ENCODE measurements around the gene SLC1A7.

SLC1A7 gene

DNA sequence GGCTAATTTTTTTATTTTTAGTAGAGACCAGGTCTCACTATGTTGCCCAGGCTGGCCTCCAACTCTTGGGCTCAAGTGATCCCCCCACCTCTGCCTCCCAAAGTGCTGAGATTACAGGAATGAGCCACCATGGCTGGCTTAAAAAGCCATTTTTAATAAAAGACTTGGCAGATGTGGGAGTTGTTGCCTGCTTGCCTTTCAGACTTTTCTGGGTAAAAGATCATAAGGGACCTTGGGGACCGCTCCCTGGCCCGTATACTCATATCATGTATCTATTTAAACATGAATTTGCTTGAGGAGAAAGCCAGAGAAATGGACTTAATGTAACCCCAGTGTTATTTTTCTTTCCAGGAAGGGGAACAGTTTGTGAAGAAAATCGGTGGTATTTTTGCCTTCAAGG lies 103.9 kb downstream of the SLC1A7 start:
- no peaks in the 10 kb centered on the region for H3K79me2 ChIP-seq (ENCODE audit: insufficient read depth, low read length)
- H2AFZ ChIP-seq (ENCODE audit: low read length), result no peak overlapping the region
- no peaks in the 10 kb centered on the region for H4K20me1 ChIP-seq (ENCODE audit: insufficient read depth, low read length, poor library complexity, severe bottlenecking)
- no peak overlapping the region for H3K9ac ChIP-seq (ENCODE audit: low read depth, low read length, poor library complexity, severe bottlenecking)
- H3K27me3 ChIP-seq (ENCODE audit: insufficient read depth, low read length, poor library complexity, severe bottlenecking), result no peaks in the 10 kb centered on the region
- H3K4me3 ChIP-seq (ENCODE audit: low read length, poor library complexity, severe bottlenecking), result no peak overlapping the region
- H3K36me3 ChIP-seq (ENCODE audit: insufficient read depth, low read length), result peaks cover 31% of the 10 kb centered on the region
- no peak overlapping the region for H3K4me2 ChIP-seq (ENCODE audit: low read depth, low read length, poor library complexity, severe bottlenecking)
- no peaks in the 10 kb centered on the region for H3F3A ChIP-seq (ENCODE audit: low read depth)
- H3K4me1 ChIP-seq (ENCODE audit: insufficient read depth, low read length, poor library complexity, severe bottlenecking), result no peaks in the 10 kb centered on the region
- no peak for TF ChIP-seq CTCF (conservative IDR thresholded peaks at IDR 0.05; ENCODE audit: low read length)
- TF ChIP-seq EZH2phosphoT487 (IDR thresholded peaks at IDR 0.05; ENCODE audit: borderline replicate concordance), result no peak
- H3K9me3 ChIP-seq (ENCODE audit: insufficient read depth, low read depth, low read length), result no peaks in the 10 kb centered on the region
- no peaks in the 10 kb centered on the region for H3K9me2 ChIP-seq (replicated peaks; ENCODE audit: low read depth, low read length)
